ENCODE measurements around the gene DLX1.

GRCh38 chr2:172087207-172087779 is 2.0 kb downstream of the DLX1 start:
- TF ChIP-seq, protein P1, sequence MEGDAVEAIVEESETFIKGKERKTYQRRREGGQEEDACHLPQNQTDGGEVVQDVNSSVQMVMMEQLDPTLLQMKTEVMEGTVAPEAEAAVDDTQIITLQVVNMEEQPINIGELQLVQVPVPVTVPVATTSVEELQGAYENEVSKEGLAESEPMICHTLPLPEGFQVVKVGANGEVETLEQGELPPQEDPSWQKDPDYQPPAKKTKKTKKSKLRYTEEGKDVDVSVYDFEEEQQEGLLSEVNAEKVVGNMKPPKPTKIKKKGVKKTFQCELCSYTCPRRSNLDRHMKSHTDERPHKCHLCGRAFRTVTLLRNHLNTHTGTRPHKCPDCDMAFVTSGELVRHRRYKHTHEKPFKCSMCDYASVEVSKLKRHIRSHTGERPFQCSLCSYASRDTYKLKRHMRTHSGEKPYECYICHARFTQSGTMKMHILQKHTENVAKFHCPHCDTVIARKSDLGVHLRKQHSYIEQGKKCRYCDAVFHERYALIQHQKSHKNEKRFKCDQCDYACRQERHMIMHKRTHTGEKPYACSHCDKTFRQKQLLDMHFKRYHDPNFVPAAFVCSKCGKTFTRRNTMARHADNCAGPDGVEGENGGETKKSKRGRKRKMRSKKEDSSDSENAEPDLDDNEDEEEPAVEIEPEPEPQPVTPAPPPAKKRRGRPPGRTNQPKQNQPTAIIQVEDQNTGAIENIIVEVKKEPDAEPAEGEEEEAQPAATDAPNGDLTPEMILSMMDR (IDR thresholded peaks at IDR 0.05): no peak
- TF ChIP-seq POLR2AphosphoS5 (IDR thresholded peaks at IDR 0.05) (no peak), POLR2A (IDR thresholded peaks at IDR 0.05) (no peak), EP300 (IDR thresholded peaks at IDR 0.05) (no peak)
